Endodermal cell (in vitro differentiated cells): Measurements from ENCODE around the gene IL15. TPM values are rescaled to one million over a fixed set of nuclear protein-coding genes. Genes with fewer than 3 reads are reported as not detected.

Experiments used
- DNase-seq: peaks from one replicate; pipeline ENCODE4 v3.0.0-alpha.2; 2017
- H3K27ac ChIP-seq: 2 replicates; pipeline ENCODE4 v1.5.1; 2013; ENCODE audit warnings: mild to moderate bottlenecking, low read depth, low read length, moderate library complexity
- H3K27me3 ChIP-seq: 2 replicates; pipeline ENCODE4 v1.6.1; 2013; ENCODE audit warnings: mild to moderate bottlenecking, low read length, moderate library complexity; ENCODE audit not compliant: insufficient read depth, control insufficient read depth, poor library complexity, severe bottlenecking
- H3K36me3 ChIP-seq: 2 replicates; pipeline ENCODE4 v1.7.0; 2013; ENCODE audit warnings: mild to moderate bottlenecking, low read length, moderate library complexity; ENCODE audit not compliant: control insufficient read depth, insufficient read depth
- H3K4me1 ChIP-seq: one replicate; pipeline ENCODE4 v1.7.0; 2013; ENCODE audit warnings: low read length; ENCODE audit not compliant: control insufficient read depth, insufficient read depth
- H3K4me3 ChIP-seq: 2 replicates; pipeline ENCODE4 v1.5.1; 2013; ENCODE audit warnings: mild to moderate bottlenecking, low read length, moderate library complexity
- H3K9ac ChIP-seq: 2 replicates; pipeline ENCODE4 v1.6.1; 2013; ENCODE audit warnings: mild to moderate bottlenecking, low read length, moderate library complexity; ENCODE audit not compliant: poor library complexity, severe bottlenecking; ENCODE audit errors: extremely low read depth
- H3K9me3 ChIP-seq: 2 replicates; pipeline ENCODE4 v1.6.1; 2013; ENCODE audit warnings: mild to moderate bottlenecking, low read length, moderate library complexity; ENCODE audit not compliant: control insufficient read depth
- H3K27ac Mint-ChIP-seq: 2 replicates; pipeline ENCODE4 v1.8.0; 2020; ENCODE audit warnings: mixed read lengths
- H3K27me3 Mint-ChIP-seq: 2 replicates; pipeline ENCODE4 v1.8.0; 2021; ENCODE audit warnings: mild to moderate bottlenecking, mixed read lengths; ENCODE audit not compliant: insufficient read depth
- H3K36me3 Mint-ChIP-seq: 2 replicates; pipeline ENCODE4 v1.8.0; 2020; ENCODE audit warnings: low read depth, mixed read lengths
- H3K4me1 Mint-ChIP-seq: 2 replicates; pipeline ENCODE4 v1.8.0; 2020; ENCODE audit warnings: mixed read lengths
- H3K4me3 Mint-ChIP-seq: 2 replicates; pipeline ENCODE4 v1.8.0; 2020; ENCODE audit warnings: mild to moderate bottlenecking, moderate library complexity, mixed read lengths
- H3K9me3 Mint-ChIP-seq: 2 replicates; pipeline ENCODE4 v1.8.0; 2020; ENCODE audit warnings: mild to moderate bottlenecking, mixed read lengths
- WGBS, 2 experiments: methylation state at CpG; one replicate each; pipeline versions ENCODE4 v1.1.5 to v1.1.7; 2013; ENCODE audit warnings: missing lambda C conversion rate in 2 of 2, mixed read lengths in 1 of 2; ENCODE audit not compliant: insufficient coverage in 1 of 2, insufficient read length in 1 of 2; 5-methylcytosine and 5-hydroxymethylcytosine counted together
- total RNA-seq, 2 donors: library from RNA; stranded (reverse); fragmentation: NEBNext Ultra II Directional in 1 of 2; extraction: Animal tissue kit (Norgen Biotek cat#: 25700) in 1 of 2; gene quantifications; 2 replicates in 1 of 2; 3 replicates in 1 of 2; pipeline ENCODE4 v1.2.1, GENCODE V29; 2021
- TF ChIP-seq, protein P1 (sequence below): fragments of 200-600 bp; sonication (generic); conservative IDR thresholded peaks from 2 replicates; pipeline ENCODE4 v1.5.0; 2021; ENCODE audit warnings: antibody characterized with exemption, mild to moderate bottlenecking

Gene IL15
- total RNA-seq, 2 donors from 2014 or later = 0.42 TPM

DNA sequence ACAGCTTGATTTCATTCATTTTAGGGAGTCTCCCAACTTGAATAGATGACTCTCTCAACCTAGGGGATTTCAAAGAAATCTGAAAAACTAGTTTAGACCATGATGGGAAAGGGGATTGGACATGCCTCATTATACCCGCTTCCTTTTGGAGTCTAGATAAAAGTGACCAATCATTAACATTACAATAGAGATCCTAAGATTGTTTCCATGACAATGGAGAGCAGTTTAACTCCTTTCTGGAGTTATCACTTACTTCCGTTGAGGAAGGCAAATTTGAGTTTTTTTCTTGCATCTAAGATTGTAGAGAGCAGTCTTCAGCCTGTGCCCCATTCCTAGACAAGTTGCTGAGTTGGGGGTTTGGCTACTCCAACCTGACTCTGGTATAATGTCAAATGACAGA, 11.4 kb upstream of the IL15 start:
- TF ChIP-seq, protein P1, sequence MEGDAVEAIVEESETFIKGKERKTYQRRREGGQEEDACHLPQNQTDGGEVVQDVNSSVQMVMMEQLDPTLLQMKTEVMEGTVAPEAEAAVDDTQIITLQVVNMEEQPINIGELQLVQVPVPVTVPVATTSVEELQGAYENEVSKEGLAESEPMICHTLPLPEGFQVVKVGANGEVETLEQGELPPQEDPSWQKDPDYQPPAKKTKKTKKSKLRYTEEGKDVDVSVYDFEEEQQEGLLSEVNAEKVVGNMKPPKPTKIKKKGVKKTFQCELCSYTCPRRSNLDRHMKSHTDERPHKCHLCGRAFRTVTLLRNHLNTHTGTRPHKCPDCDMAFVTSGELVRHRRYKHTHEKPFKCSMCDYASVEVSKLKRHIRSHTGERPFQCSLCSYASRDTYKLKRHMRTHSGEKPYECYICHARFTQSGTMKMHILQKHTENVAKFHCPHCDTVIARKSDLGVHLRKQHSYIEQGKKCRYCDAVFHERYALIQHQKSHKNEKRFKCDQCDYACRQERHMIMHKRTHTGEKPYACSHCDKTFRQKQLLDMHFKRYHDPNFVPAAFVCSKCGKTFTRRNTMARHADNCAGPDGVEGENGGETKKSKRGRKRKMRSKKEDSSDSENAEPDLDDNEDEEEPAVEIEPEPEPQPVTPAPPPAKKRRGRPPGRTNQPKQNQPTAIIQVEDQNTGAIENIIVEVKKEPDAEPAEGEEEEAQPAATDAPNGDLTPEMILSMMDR = no peak
- Mint-ChIP-seq H3K27me3 (peaks cover 20% of the 10 kb centered on the region), H3K9me3 (no peaks in the 10 kb centered on the region), H3K36me3 (no peaks in the 10 kb centered on the region), H3K4me1 (peaks cover 19% of the 10 kb centered on the region), H3K27ac (no peak overlapping the region), H3K4me3 (no peak overlapping the region)
- Histone ChIP-seq H3K9ac (no peak overlapping the region), H3K36me3 (no peaks in the 10 kb centered on the region), H3K4me1 (no peaks in the 10 kb centered on the region), H3K27me3 (peaks cover 47% of the 10 kb centered on the region), H3K4me3 (no peak overlapping the region), H3K9me3 (no peaks in the 10 kb centered on the region), H3K27ac (no peak overlapping the region)
- DNase-seq = no peak
- 45 to 60% methylated on average over 1 to 2 of the region's 2 CpGs for WGBS, 2 experiments

DNA sequence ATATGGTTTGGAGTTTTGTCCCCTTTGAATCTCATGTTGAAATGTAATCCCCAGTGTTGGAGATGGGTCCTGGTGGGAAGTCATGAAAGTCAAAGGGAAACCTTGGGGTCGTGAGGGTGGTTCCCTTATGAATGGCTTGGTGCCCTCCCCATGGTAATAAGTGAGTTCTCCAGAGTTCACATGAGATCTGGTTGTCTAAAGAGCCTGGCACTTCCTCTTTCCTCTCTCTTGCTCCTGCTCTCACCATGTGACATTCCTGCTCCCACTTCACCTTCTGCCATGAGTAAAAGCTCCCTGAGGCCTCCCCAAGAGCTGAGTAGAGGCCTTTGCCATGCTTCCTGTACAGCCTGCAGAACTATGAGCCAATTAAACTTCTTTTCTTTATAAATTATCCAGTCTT, 5.5 kb upstream of the IL15 start:
- TF ChIP-seq, protein P1 = no peak
- Mint-ChIP-seq H3K27me3 (peaks cover 12% of the 10 kb centered on the region), H3K36me3 (no peaks in the 10 kb centered on the region), H3K27ac (no peak overlapping the region), H3K4me1 (no peaks in the 10 kb centered on the region), H3K9me3 (no peaks in the 10 kb centered on the region), H3K4me3 (no peak overlapping the region)
- Histone ChIP-seq H3K4me3 (no peak overlapping the region), H3K27ac (no peak overlapping the region), H3K9me3 (no peaks in the 10 kb centered on the region), H3K9ac (no peak overlapping the region), H3K36me3 (no peaks in the 10 kb centered on the region), H3K27me3 (peaks cover 23% of the 10 kb centered on the region), H3K4me1 (no peaks in the 10 kb centered on the region)
- 83% methylated on average over 1 of the region's 1 CpG; no CpG with 5 or more reads in 1 of the 2 experiments for WGBS, 2 experiments
- no peak for DNase-seq

DNA sequence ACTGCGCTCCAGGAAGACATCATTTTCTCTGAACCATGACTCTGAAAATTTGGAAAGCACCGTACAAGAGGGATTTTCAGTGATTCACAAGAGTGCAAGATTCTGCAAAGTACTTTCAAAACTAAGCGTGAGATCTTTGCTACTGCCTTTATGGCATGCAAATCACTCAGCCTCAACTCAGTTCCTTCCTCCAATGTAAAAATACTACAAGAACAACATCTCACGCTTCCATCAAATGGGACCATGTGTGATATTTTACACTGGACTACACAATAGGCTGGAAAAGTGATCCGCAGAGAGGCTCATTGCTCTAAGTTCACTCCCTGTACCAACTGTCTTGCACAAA, 674 bp upstream of the IL15 start:
- Histone ChIP-seq H3K4me3 (no peak overlapping the region), H3K4me1 (no peaks in the 10 kb centered on the region), H3K27ac (no peak overlapping the region), H3K9ac (no peak overlapping the region), H3K36me3 (no peaks in the 10 kb centered on the region), H3K9me3 (no peaks in the 10 kb centered on the region), H3K27me3 (peaks cover 71% of the 10 kb centered on the region)
- 90 to 92% methylated on average over 5 of the region's 5 CpGs for WGBS, 2 experiments
- no peak overlapping the region for H3K27ac Mint-ChIP-seq
- H3K27me3 Mint-ChIP-seq = peaks cover 45% of the 10 kb centered on the region
- H3K4me1 Mint-ChIP-seq = peaks cover 3% of the 10 kb centered on the region
- H3K4me3 Mint-ChIP-seq = peak overlapping the region; percentile 70
- H3K9me3 Mint-ChIP-seq = no peaks in the 10 kb centered on the region
- no peak for DNase-seq
- no peaks in the 10 kb centered on the region for H3K36me3 Mint-ChIP-seq
- TF ChIP-seq, protein P1 = no peak
